Activated naive CD8-positive, alpha-beta T cell (primary cell): ENCODE data around the gene JAKMIP1.
"Not testable (repeated sequence)": the region's sequence is repeated elsewhere in the genome, so short reads cannot be mapped to it uniquely, and the experiment has no call there.

Experiments
- H3K27ac Mint-ChIP-seq: one replicate; pipeline ENCODE4 v1.8.0; 2021; ENCODE audit warnings: mixed read lengths
- H3K27me3 Mint-ChIP-seq: one replicate; pipeline ENCODE4 v1.8.0; 2021; ENCODE audit warnings: mixed read lengths
- H3K36me3 Mint-ChIP-seq: one replicate; pipeline ENCODE4 v1.8.0; 2021; ENCODE audit warnings: mixed read lengths
- H3K4me1 Mint-ChIP-seq: one replicate; pipeline ENCODE4 v1.8.0; 2021; ENCODE audit warnings: low read depth, mixed read lengths
- H3K4me3 Mint-ChIP-seq: one replicate; pipeline ENCODE4 v1.8.0; 2021; ENCODE audit warnings: mild to moderate bottlenecking, mixed read lengths
- H3K9me3 Mint-ChIP-seq: one replicate; pipeline ENCODE4 v1.8.0; 2021; ENCODE audit warnings: low read depth, mixed read lengths

The JAKMIP1 gene

DNA sequence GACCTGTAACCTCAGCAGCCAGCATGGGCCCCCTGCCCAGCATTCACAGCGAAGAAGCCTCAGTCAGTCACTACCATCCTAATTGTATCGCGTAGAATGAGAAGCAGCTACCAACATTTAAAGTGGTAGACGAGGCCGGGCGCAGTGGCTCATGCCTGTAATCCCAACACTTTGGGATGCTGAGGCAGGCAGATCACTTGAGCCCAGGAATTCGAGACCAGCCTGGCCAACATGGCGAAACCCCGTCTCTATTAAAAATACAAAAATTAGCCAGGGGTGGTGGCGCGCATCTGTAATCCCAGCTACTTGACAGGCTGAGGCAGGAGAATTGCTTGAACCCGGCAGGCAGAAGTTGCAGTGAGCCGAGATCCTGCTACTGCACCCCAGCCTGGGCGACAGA is 59.3 kb downstream of the JAKMIP1 start:
- H3K27ac Mint-ChIP-seq, H3K9me3 Mint-ChIP-seq, H3K36me3 Mint-ChIP-seq, H3K4me1 Mint-ChIP-seq, H3K4me3 Mint-ChIP-seq, H3K27me3 Mint-ChIP-seq: not testable (repeated sequence)

DNA sequence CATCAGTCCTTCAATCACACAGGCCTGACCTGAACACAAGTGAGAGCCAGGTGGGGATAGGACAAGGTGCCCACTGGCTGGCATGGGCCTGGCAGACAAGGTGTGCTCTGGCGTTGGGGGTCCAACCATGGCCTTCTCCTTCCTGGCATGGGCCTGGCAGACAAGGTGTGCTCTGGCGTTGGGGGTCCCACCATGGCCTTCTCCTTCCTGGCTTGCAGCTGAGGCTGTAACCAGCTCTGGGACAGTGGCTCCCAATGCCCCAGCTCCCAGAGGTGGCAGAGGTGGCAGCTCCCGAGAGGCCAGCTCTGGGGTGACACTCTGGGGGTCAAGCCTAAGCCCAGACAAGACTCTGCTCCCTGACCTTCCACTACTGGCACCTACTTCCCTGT is 62.6 kb downstream of the JAKMIP1 start:
- Mint-ChIP-seq H3K27ac (no peak overlapping the region), H3K27me3 (peaks cover 2% of the 10 kb centered on the region), H3K36me3 (no peaks in the 10 kb centered on the region)

DNA sequence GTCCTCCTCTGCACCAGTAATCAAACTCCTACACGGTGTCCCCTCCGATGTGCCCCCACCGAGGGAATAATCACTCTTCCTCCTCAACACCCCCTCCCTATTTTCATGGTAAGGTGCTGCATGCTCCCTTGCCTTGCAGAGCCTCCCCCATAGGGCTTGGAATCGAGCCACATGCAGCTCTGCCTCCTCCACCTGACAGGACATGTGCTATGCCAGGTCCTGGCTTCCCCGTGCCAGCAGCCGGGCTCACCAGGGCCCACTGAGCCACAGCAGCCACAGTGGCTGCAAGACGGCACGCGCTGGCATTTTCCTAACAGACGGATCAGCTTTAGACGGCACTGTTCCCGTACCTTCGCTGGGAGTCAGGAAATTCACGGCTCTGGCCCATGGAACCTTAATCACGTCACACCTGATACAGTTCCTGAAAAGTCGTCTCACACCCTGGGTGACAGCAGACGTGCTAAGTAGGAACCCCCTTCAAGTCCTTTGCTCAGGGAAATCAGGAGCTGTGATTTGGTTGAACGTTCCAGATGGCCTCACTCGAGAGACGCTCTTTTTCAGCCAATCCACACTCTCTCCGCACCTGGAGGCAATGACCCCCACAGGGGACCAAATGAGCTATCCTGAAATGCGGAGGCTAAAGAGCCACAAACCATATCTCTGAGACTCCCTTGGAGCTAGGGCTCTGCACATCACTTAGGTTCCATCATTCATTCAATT is 63.2 kb downstream of the JAKMIP1 start:
- no peaks in the 10 kb centered on the region for H3K9me3 Mint-ChIP-seq
- peaks cover 2% of the 10 kb centered on the region for H3K27me3 Mint-ChIP-seq
- H3K27ac Mint-ChIP-seq, result no peak overlapping the region
- H3K4me1 Mint-ChIP-seq, result no peaks in the 10 kb centered on the region
- H3K36me3 Mint-ChIP-seq, result no peaks in the 10 kb centered on the region
- no peak overlapping the region for H3K4me3 Mint-ChIP-seq

More for the DNA sequence above, 62.6 kb downstream of the JAKMIP1 start:
- Mint-ChIP-seq H3K9me3 (no peaks in the 10 kb centered on the region), H3K4me1 (no peaks in the 10 kb centered on the region), H3K4me3 (no peak overlapping the region)

DNA sequence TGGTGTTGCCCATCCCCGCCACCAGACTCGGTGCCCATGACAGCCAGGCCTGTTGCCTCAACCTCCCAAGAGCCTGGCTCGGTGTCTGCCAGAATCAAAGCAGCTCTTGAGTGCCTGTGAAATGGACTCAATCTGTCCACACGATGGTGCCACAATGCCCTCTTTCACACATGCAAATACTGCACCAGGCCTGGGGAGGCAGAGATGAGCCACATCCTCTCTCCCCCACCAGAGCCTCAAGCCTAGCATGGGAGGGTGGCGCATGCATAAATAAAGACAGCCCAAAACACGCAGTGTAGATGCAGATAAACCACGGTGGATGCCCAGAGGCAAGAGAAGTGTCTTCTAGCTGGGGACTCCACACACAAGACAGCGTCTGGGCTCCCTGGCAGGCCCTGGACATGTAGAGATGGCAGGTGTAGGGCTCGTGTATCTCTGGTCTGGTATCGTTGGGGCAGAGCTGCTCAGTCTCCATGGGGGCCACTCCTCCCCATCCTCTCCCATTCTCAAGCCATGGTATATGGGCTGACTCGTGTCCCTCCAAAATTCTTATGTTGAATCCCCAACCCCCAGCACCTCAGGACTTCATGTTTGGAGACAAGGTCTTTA is 65.6 kb downstream of the JAKMIP1 start:
- Mint-ChIP-seq H3K4me1 (no peaks in the 10 kb centered on the region), H3K27ac (no peak overlapping the region), H3K36me3 (no peaks in the 10 kb centered on the region), H3K4me3 (no peak overlapping the region), H3K9me3 (no peaks in the 10 kb centered on the region), H3K27me3 (peaks cover 2% of the 10 kb centered on the region)

DNA sequence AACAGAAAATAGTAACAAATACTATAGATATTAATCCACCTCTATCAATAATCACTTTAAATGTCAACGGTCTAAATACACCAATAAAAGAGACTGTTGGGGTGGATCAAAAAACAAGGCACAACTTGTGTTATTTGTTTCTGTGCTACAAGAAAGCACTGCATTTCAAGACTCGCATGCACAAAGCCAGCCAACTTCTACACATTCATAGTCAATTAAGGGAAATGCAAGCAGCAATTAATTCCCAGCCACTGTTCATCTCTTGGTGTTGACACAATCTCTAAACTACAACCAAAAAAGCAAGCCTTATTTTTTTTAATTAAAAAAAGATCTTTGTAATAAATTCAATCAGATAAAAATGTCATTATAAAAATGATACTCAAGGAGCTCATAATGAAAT is 67.6 kb downstream of the JAKMIP1 start:
- H3K27me3 Mint-ChIP-seq, result peaks cover 5% of the 10 kb centered on the region
- no peak overlapping the region for H3K27ac Mint-ChIP-seq
- H3K36me3 Mint-ChIP-seq, result no peaks in the 10 kb centered on the region
- H3K9me3 Mint-ChIP-seq, result no peaks in the 10 kb centered on the region
- no peak overlapping the region for H3K4me3 Mint-ChIP-seq
- no peaks in the 10 kb centered on the region for H3K4me1 Mint-ChIP-seq

DNA sequence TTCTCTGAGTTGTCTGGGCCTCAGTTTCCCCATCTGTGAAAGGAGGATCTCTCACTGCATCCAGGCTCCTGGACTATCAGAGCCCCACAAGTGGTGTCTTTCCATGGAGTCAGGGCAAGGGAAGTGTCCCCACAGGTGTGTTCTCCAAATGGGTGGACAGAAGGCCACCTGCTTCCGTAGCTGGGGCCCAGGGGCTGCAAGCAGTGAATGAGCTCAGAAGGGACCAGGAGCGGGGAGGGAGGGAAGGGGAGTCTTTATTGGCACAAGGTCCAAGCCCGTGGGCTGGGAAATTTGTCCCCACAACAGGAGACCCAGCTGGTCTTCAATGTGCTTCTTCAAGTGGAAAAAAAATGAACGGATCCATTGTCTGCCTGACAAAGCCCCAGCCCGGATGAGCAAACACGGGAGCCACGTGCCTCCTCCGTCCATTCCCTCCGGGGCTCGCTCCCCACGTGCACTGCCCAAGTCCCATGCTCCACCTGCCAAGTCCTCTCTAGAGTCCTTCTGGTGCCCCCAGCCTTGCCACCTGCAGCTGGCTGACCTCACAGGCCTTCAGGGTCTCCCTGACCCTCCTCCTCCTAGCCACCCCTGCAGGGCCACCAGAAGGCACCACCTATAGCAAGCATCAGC is 72.0 kb downstream of the JAKMIP1 start:
- Mint-ChIP-seq H3K36me3 (no peaks in the 10 kb centered on the region), H3K27me3 (peaks cover 4% of the 10 kb centered on the region), H3K9me3 (no peaks in the 10 kb centered on the region), H3K4me1 (no peaks in the 10 kb centered on the region), H3K27ac (no peak overlapping the region), H3K4me3 (no peak overlapping the region)

DNA sequence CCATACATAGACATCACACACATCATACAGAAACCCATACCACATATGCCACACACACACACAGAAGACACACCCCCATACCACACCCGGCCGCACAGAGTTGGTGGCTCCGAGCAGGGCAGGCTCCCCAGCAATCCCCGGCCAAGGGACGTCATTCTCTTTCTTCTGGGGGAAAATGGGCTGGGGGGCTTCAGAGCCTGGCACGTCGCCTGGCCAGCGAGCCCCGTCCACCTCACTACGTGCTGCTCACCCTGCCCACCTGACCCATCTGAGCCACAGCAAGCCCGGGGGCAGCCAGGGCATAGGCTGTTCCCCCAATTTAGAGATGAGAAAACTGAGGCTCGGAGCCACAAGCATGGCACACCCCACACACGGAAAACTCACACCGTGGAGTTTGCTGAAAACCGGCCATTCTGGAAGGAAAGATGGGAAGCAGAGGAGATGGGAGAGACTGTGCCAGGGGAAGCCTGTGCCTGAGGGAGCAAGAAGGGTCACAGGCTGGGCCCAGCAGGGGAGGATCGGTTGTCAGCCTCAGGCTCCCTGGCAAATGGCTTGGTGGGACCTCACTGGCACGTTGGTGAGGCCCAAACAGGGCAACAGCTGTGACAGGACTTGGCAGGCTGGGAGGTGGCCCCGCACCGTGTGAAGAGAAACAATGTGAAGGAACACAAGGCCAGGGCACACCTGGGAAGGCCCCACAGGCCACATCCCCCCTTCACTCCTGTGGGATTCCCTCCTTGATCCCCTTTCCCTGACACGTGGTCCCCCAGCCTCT is 73.2 kb downstream of the JAKMIP1 start:
- no peak overlapping the region for H3K27ac Mint-ChIP-seq
- H3K4me1 Mint-ChIP-seq, result no peaks in the 10 kb centered on the region
- no peaks in the 10 kb centered on the region for H3K9me3 Mint-ChIP-seq
- peaks cover 4% of the 10 kb centered on the region for H3K27me3 Mint-ChIP-seq
- H3K36me3 Mint-ChIP-seq, result no peaks in the 10 kb centered on the region
- H3K4me3 Mint-ChIP-seq, result no peak overlapping the region

DNA sequence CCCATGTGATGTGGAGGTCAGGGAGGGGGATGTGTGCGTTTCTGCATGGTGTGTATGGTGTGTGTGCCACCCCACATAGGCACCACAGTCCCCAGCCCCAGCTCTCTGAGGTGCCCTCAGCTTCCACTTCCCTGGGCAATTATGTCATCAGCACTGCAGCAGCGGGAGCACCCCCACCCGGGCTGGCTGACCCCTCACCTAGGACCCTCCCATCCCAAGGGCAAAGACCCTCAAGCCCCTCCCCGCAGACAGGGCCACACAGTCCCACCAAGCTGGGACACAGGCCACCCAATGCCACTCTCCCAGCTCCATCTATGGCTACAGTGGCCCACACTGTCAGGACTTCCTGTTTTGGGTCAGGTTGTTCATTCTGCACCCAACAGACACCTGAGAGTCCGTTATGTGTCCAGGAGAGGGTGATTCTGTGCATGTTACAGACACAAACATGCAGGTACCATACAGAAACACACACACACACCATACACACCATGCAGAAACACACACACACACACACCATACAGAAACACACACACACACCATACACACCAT is 75.2 kb downstream of the JAKMIP1 start:
- Mint-ChIP-seq H3K27ac (no peak overlapping the region), H3K4me1 (no peaks in the 10 kb centered on the region), H3K4me3 (no peak overlapping the region), H3K27me3 (peaks cover 4% of the 10 kb centered on the region), H3K36me3 (no peaks in the 10 kb centered on the region), H3K9me3 (no peaks in the 10 kb centered on the region)

DNA sequence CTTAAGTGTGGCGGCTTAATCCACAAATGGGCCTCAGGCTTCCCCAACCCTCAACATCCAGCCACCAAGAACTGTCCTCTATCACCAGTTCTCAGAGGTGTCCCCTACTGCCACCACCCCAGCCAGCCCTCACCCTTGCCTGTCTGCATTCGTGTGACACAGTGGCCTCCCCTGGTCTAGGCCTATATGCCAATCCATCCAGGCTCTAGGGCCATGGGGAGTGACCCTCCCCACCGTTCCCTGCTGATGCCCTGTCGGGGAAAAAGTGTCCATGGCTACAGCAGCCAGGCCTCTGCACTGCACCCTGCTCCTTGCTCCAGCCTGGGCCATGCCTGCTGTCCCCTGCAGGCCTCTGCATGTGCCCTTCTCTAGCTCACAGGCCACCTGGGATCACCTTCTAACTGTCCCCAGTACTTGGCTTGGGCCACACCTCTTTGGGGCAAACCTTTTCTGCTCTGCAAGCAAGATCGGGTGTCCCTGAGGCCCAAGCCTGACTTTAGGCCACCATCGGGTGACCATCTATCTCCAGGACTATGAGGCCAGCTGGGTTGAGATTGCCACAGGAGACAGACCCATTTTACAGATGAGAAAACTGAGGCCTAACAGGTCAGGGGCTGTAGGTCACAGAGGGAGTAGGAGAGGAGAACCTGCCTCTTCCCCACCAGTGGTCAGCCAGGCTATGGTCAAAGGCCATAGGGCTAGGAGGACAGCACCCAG is 75.8 kb downstream of the JAKMIP1 start:
- H3K27ac Mint-ChIP-seq, result no peak overlapping the region
- H3K4me1 Mint-ChIP-seq, result no peaks in the 10 kb centered on the region
- H3K4me3 Mint-ChIP-seq, result no peak overlapping the region
- peaks cover 3% of the 10 kb centered on the region for H3K27me3 Mint-ChIP-seq
- H3K36me3 Mint-ChIP-seq, result no peaks in the 10 kb centered on the region
- no peaks in the 10 kb centered on the region for H3K9me3 Mint-ChIP-seq

DNA sequence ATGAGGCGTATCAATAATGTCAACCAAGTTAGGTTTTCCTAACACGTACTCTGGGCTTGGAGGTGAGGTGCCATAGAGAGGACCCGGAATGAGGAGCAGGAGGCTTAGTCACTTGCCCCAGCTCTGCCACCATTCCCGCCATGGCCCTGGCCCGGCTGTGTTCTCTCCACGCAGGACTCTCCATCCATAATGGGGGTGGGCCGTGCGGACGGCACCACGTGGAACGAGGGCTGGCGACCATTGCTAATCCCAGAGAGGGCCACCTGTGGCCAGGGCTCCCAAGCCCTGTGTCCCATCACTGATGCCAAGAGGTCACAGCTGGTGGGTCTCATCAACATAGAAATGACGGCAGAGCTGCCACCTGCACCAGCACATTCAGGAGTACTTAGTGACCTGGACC is 76.4 kb downstream of the JAKMIP1 start:
- no peak overlapping the region for H3K27ac Mint-ChIP-seq
- H3K36me3 Mint-ChIP-seq, result no peaks in the 10 kb centered on the region
- no peaks in the 10 kb centered on the region for H3K27me3 Mint-ChIP-seq
- no peaks in the 10 kb centered on the region for H3K9me3 Mint-ChIP-seq
- H3K4me1 Mint-ChIP-seq, result no peaks in the 10 kb centered on the region
- no peak overlapping the region for H3K4me3 Mint-ChIP-seq

DNA sequence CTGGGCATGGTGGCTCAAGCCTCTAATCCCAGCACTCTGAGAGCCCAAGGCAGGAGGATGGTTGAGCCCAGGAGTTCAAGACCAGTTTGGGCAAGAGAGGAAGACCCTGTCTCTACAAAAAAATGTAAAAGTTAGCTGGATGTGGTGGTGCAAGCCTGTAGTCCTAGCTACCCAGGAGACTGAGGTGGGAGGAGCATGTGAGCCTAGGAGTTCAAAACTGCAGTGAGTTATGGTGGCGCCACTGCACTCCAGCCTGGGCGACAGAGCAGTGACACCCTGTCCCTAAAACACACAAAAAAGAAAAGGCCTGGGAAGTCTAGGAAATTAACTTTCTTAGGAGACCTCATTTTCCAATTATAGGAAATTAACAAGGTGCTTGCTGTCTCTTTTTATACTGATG is 76.8 kb downstream of the JAKMIP1 start:
- Mint-ChIP-seq H3K4me3 (no peak overlapping the region), H3K9me3 (no peaks in the 10 kb centered on the region), H3K36me3 (no peaks in the 10 kb centered on the region), H3K4me1 (no peaks in the 10 kb centered on the region), H3K27me3 (no peaks in the 10 kb centered on the region), H3K27ac (no peak overlapping the region)

DNA sequence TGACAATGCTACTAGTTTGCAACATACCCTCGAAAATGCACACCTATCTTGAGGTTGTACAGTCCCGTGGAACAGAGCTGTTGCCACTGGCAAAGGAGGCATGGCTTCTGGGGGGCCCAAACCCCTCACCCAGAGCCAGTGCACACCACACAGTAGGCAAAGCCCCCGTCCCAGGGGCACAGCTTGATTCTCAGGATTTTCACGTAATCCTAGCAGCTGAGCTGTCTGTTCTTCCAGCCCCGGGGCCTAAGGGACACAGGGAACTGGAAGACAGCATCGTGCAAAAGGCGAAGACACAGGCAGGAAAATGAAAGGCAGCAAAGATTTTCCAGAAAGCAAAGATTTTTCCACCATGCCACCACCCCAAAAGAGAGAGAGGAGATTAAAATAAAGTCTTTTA is 77.2 kb downstream of the JAKMIP1 start:
- Mint-ChIP-seq H3K4me3 (no peak overlapping the region), H3K36me3 (no peaks in the 10 kb centered on the region), H3K27me3 (no peaks in the 10 kb centered on the region), H3K9me3 (no peaks in the 10 kb centered on the region), H3K27ac (no peak overlapping the region), H3K4me1 (no peaks in the 10 kb centered on the region)

DNA sequence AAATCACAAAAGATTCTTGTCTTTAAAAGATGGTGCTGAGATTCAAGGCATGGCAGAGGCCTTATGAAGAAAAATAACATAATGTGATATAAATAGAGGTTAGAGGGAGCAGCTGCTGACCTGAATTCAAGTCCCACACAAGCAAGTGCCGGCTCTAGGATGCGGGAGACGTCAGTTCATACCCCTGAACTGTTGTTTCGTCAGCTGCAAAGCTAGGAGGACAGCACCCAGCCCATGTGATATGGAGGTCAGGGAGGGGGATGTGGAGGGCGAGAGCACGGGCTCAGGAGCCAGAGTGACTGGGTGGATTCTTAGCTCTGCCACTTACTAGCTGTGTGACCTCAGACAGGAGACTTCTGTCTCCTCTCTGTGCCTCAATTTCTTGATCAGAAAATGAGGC is 77.9 kb downstream of the JAKMIP1 start:
- no peak overlapping the region for H3K27ac Mint-ChIP-seq
- H3K9me3 Mint-ChIP-seq, result no peaks in the 10 kb centered on the region
- no peak overlapping the region for H3K4me3 Mint-ChIP-seq
- no peaks in the 10 kb centered on the region for H3K4me1 Mint-ChIP-seq
- no peaks in the 10 kb centered on the region for H3K36me3 Mint-ChIP-seq
- no peaks in the 10 kb centered on the region for H3K27me3 Mint-ChIP-seq

DNA sequence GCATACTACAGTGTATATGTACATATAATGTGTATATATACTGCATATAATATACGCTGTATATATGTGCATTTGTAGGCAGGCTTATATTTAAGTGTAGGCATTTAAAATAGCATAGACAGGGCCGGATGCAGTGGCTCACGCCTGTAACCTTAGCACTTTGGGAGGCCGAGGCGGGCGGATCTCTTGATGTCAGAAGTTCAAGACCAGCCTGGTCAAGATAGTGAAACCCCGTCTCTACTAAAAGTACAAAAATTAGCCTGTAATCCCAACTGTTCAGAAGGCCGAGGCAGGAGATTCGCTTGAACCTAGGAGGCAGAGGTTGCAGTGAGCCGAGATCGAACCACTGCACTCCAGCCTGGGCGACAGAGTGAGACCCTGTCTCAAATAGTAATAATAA is 78.4 kb downstream of the JAKMIP1 start:
- Mint-ChIP-seq H3K4me1 (no peaks in the 10 kb centered on the region), H3K27ac (no peak overlapping the region), H3K9me3 (no peaks in the 10 kb centered on the region), H3K27me3 (no peaks in the 10 kb centered on the region), H3K4me3 (no peak overlapping the region), H3K36me3 (no peaks in the 10 kb centered on the region)
